Bone marrow (tissue), 2 donors: Measurements from ENCODE around the gene LRRC3.

ENCODE experiments used
- DNase-seq, 2 donors: peaks; one replicate each; lab custom pipeline; 2025; lab: John Stamatoyannopoulos, UW

LRRC3 gene

DNA sequence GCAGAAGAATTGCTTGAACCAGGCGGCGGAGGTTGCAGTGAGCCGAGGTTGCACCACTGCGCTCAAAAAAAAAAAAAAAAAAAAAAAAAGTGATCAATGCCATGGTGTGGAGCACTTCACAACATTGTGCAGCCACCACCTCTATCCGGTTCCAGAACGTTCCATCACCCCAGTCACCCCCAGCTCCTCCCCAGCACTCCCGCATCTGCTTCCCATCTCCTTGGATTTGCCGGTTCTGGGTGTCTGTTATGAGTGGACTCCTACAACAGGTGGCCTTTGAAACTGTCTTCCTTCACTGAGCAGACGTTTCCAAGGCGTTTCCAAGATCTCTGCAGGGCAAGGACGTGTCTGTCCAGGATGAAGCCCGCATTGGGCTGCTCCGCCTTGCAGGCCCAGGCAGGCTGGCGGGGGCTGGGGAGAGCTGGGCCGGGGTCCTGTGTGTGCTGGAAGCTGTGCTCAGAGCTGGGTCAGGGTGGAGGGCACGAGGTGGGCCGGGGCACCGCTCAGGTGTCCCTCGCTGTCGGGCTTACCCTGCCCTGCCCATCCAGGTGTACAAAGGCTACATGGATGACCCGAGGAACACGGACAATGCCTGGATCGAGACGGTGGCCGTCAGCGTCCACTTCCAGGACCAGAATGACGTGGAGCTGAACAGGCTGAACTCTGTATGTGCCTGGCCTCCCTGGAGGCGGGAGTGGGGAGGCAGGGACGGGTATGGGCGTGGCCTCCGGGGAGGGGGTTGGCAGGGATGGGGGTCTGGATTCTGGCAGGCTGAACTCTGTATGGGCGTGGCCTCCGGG, 14.9 kb upstream of the LRRC3 start:
- no peak for DNase-seq

DNA sequence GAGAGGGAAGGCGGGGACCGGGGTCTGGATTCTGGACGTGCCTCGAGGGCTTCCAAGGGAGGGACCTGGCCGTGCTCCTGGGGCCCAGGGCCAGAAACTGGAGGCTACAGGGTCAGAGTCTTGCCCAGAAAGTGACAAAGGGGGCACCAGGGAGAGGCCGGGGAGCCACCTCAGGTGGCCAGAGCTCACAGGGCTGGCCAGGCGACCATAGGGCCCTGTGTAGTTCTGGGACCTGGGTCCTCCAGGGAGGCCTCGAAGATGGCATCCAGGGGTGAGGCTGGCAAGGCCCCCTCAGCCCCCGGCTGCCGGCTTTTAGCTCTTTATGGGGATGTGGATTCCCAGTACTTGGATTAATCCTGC, 14.3 kb upstream of the LRRC3 start:
- DNase-seq, result no peak

DNA sequence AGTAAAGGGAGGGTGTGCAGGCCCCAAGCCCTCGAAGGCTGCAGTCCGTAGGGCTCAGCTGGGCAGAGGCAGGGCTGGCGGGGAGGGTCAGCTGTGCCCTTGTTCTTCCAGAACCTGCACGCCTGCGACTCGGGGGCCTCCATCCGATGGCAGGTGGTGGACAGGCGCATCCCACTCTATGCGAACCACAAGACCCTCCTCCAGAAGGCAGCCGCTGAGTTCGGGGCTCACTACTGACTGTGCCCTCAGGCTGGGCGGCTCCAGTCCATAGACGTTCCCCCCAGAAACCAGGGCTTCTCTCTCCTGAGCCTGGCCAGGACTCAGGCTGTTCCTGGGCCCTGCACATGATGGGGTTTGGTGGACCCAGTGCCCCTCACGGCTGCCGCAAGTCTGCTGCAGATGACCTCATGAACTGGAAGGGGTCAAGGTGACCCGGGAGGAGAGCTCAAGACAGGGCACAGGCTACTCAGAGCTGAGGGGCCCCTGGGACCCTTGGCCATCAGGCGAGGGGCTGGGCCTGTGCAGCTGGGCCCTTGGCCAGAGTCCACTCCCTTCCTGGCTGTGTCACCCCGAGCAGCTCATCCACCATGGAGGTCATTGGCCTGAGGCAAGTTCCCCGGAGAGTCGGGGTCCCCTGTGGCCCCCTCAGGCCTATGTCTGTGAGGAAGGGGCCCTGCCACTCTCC, 13.6 kb upstream of the LRRC3 start:
- no peak for DNase-seq

GRCh38 chr21:44442266-44443125, 12.8 kb upstream of the LRRC3 start:
- no peak for DNase-seq

- DNase-seq, result no peak
These were observed 11.9 kb upstream of the LRRC3 start for GRCh38 chr21:44443291-44443890.

GRCh38 chr21:44443891-44444285, 11.4 kb upstream of the LRRC3 start:
- no peak for DNase-seq

DNA sequence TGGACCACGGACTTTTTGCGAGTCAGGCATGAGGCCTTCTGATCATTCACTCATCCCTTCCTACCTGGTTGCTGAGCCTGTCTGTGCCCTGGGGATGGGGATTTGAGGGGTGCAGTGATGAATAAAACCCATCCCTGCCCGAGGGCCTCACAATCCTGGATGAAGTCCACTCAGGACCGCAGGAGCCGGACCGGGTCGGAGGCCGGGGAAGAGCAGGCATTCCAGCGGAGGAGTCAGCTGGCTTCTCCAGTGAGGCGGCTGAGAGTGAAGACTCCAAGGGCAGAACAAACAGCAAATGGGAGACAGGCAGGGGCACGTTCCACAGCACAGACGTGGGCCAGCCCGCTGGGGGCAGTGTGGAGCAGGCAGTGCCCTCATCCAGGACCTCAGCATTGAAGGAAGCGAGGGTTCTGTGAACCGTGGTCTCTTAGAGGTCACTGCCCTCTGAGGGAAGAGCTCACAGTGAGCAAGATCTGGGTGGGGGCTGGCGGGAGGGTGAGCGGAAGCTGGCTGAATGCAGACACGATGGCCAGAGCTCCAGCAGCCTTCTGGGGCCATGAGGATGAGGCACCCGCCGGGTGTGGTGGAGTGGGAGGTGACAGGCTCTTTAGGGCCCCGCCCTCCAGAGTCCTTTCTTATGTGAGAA, 10.9 kb upstream of the LRRC3 start:
- no peak for DNase-seq

- no peak for DNase-seq
These were observed 10.0 kb upstream of the LRRC3 start for GRCh38 chr21:44445145-44445812.

- DNase-seq, result no peak
These were observed 6.6 kb upstream of the LRRC3 start for GRCh38 chr21:44448651-44449131.

GRCh38 chr21:44449473-44450363, 5.6 kb upstream of the LRRC3 start:
- no peak for DNase-seq

GRCh38 chr21:44450402-44450801, 4.9 kb upstream of the LRRC3 start:
- DNase-seq, result no peak

- DNase-seq, result no peak
These were observed 4.3 kb upstream of the LRRC3 start for GRCh38 chr21:44450999-44451398.

DNA sequence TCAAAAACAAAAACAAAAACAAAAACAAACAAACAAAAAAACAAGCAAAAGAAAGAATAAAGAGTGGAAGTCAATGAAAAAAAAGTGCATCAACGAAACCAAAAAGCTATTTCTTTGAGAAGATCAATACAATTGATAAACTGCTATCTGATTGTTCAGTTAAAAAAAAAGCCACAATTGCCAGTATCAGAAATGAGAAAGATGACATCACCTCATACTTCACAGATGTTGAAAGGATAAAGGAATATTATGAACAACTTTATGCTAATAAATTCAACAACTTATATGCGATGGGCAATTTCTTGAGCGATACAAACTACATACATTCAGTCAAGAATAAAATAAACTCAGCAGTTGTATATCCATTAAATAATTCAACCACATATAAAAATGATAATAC, 2.2 kb upstream of the LRRC3 start:
- no peak for DNase-seq

DNA sequence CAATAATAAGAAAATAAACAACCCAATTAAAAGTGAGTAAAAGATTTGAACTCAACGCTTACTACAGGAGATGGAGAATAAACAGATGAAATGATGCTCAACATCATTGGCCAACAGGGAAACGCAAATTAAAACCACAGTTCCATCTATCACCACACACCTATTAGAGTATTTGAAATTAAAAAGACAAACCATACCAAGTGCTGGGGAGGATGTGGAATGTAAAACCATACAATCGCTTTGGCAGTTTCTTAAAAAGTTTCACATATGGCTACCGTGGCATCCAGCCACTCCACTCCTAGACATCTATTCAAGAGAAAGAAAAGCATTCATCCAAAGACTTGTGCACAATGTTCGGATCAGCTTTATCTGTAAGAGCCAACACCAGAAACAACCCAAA, 1.3 kb upstream of the LRRC3 start:
- DNase-seq, result no peak

DNA sequence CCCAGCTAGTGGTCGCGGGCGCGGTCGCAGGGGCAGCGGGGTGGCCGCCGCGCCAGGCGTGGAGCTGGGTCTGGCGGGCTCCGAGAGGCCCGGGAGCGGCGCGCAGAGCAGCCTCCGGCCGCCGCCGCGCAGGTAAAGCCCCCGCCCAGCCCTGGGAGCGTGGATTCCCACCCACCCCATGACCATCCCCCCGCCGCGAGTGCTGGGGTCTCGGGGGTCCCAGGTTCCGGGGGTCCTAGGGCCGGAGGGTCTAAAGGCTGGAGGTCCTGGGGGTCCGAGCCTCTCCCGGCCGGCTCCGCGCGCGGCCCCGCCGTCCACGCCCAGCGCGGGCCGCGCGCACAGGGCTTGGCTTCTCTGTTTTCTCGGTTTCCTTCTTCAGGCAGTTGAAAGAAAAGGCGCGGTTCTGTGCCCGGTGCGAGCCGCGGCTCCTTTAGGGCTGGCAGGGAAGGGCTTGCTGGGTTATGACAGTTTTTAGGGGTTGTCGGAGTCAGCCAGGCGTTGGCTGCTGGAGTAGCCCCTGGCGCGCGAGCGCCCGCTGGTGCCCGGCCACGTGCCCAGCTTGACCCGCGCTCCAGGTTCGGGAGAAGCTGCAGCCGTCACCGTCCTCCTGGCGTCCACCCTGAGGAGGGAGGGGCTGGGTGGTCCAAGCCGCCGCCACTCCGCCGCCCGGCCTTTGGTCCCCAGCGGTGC, 359 bp downstream of the LRRC3 start:
- peak; percentile 14 to 47 for DNase-seq

DNA sequence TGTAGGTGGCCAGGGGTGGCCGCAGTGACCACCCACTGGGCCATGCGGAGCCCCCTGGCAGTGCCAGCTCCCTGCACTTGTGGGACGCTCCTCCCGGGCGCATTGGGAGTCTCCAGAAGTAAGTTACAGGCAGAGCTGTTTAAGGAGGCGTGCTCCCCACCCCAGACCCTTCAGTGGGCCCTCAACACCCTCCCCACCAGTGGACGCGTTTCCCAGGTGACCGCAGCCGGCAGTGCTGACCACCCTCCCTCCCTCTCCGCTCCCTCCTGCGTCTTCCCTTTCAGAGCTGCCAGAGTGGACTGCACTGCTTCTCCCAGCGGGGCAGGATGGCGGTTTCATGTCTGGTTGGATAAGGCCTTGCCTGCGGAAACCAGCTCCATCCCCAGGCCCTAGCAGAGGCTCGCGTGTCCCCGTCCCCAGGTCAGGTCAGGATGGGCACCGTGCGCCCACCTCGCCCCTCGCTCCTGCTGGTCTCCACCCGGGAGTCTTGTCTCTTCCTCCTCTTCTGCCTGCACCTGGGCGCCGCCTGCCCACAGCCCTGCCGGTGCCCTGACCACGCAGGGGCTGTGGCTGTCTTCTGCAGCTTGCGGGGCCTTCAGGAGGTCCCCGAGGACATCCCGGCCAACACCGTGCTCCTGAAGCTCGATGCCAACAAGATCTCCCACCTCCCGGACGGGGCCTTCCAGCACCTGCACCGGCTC, 1.1 kb downstream of the LRRC3 start:
- no peak for DNase-seq

DNA sequence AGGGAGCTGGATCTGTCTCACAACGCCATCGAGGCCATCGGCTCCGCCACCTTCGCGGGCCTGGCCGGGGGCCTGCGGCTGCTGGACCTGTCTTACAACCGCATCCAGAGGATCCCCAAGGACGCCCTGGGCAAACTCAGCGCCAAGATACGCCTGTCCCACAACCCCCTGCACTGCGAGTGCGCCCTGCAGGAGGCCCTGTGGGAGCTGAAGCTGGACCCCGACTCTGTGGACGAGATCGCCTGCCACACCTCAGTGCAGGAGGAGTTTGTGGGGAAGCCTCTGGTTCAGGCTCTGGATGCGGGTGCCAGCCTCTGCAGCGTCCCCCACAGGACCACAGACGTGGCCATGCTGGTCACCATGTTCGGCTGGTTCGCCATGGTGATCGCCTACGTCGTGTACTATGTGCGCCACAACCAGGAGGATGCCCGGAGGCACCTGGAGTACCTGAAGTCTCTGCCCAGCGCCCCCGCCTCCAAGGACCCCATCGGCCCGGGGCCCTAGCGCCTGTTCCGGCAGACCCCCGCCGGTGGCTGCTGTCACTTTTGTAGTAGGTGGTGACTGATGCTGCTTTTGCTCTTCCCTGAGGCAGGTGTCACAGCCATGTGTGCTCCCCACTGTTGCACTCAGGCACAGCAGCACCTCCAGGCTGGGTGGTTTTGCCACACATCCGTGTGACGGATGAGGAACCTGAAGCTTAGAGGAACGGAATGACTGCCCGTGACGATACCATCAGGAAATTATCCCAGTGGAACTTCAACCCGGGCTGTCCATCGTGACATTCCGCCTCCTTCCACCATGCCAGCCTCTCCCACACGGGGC, 1.8 kb downstream of the LRRC3 start:
- DNase-seq, result no peak
